ENCODE data around the gene FOXA2.

The FOXA2 gene

DNA sequence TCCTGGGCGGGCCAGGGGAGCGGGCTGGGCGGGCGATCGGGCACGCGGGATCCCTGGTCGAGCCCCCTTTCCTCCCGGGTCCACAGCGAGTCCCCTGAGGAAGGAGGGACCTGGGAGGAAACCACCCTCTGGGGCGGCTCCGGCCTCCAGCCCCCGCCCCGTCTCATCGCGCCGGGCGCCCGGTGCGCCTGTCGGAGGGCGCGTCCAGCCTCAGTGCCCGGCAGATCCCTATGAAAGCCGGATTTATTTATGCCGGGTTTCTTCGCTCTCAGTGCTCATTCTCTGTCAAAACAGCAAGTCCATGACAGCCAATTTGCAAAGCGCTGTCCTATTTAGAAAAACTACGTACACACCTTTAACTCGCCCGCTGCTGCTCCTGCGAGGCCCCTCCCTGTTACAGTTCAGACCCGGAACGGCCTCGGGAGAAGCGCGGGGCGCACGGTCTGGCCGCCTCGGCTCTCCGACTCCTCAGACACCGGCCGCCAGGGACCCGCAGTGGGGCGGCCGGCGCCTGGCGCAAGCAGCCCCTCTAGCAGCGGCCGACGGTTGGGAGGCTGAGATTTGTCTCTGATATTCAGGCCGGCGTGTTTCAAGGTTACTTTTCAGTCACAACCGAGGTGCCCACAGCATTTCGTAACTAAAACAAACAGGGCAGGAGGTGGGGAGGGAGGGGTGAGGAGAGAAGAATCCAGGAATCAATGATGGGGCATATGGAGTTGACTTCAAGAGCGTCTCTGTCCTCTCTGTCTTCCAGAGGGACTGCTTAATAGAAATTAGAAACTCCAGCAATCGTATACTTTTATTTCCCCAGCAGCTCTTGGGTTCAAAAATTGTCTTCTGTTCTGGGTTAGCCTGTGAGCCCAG, 782 bp upstream of the FOXA2 start:
- DNase-seq (ENCODE audit: low read depth in 2 of 3, low spot score in 2 of 3), result no peak

DNA sequence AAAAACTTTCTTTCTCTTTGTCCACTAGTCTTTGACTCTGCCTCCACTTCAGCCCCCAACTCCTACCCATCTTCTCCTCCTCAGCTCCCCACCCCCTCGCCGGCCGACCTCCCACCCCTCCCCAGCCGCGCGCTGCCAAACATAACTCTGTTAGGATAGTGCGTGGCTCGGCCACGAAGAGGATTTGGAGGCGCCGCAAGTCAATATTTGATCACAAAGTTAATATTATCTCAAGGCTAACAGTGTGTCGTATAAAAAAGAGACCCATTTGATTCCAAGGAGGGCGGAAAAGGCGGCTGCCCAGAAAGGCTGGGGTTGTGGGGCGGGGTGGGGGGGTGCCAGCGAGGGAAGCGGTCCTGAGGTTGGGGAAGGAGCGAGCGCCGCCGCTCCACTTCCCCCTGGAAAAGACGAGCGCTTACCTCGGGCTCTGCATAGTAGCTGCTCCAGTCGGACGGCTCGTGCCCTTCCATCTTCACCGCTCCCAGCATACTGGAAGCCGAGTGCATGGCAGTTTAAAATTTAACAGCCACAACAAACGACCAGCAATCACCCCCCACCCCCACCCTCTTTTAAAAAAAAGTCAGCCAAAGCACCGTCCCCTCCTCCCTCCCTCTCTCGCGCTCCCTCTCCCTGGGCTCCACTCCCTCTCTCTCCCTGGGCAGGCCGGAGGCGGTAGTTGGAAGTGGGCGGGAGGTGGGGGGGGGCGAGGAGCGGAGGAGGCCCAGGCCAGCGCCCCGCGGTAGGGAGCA, 425 bp downstream of the FOXA2 start:
- DNase-seq (ENCODE audit: low read depth in 2 of 3, low spot score in 2 of 3), result no peak

DNA sequence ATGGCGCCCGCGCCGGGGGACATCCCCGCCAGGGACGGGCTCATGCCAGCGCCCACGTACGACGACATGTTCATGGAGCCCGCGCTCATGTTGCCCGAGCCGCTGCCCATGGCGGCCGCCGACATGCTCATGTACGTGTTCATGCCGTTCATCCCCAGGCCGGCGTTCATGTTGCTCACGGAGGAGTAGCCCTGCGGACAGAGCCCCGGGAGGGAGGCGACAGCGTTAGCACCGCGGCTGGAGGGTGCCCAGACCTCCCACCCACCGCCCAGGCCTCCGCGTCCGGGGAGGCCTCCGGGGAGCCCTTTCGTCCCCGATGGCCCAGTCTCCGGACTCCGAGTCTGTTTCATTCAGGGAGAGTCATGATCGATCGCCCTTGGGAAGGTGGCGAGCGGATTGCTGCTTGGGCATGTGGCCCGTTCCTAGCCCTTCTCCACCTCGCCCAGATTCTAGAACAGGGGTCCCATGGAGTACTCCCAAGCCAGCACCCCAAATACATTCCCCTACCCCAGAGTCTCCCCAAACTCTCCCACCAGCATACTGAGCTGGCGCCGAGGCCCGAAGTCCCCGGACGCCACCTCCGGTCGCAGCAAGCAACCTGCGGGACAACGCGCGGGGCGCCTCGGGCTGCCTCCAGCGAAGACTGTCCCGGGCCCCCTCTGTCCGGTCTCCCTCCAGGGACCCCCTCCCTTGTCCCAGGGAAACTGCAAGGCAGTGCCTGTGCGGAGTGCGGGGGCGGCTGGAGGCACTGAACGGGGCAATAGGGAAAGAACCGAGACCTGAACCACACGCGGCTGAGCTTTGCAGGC, 1.2 kb downstream of the FOXA2 start:
- DNase-seq (ENCODE audit: low read depth in 2 of 3, low spot score in 2 of 3), result no peak

DNA sequence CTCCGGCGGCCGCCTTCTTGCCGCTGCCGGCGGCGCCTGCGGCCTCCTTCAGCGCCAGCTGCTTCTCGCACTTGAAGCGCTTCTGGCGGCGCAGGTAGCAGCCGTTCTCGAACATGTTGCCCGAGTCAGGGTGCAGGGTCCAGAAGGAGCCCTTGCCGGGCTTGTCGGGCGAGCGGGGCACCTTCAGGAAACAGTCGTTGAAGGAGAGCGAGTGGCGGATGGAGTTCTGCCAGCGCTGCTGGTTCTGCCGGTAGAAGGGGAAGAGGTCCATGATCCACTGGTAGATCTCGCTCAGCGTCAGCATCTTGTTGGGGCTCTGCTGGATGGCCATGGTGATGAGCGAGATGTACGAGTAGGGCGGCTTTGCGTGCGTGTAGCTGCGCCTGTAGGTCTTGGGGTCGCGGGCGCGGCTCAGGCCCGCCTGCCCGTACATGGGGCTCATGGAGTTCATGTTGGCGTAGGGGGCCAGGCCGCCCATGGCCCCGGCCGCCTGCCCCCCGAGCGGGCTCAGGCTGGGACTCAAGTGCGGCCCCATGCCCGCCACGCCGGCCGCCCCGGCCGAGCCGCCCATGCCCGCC, 1.9 kb downstream of the FOXA2 start:
- no peak for DNase-seq (ENCODE audit: low read depth in 2 of 3, low spot score in 2 of 3)

DNA sequence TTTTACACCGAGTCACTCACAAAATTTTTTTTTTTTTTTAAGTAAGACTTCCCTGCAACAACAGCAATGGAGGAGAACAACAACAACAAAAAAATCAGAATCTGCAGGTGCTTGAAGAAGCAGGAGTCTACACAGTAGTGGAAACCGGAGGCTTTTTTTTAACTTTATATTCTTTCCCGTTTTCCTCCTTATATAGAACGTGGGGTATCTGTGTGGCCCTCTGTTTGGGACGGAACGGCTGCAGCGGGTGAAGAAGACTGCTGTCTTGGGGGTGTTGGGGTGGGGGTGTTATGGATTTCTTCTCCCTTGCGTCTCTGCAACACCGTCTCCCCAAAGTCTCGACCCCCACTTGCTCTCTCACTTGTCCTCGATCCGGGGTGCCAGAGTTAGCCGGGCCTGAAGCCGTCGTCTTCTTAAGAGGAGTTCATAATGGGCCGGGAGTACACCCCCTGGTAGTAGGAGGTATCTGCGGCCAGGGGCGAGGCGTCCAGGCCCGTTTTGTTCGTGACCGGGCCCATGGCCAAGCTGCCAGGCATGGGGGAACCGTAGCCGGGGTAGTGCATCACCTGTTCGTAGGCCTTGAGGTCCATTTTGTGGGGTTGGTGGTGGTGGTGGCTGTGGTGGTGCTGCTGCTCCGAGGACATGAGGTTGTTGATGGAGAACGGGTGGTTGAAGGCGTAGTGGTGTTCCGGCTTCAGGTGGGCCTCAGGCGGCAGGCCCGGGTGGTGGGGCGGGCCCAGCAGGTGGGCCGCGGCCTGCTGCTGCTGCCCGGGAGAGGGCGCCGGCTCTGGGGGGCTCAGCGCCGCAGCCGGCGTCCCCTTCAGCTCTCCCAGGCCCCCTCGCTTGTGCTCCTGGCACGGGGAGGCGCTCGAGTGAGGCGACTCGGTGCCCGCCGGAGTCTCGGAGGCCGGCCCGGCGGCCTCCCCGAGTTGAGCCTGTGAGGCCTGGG, 2.7 kb downstream of the FOXA2 start:
- no peak for DNase-seq (ENCODE audit: low read depth in 2 of 3, low spot score in 2 of 3)

DNA sequence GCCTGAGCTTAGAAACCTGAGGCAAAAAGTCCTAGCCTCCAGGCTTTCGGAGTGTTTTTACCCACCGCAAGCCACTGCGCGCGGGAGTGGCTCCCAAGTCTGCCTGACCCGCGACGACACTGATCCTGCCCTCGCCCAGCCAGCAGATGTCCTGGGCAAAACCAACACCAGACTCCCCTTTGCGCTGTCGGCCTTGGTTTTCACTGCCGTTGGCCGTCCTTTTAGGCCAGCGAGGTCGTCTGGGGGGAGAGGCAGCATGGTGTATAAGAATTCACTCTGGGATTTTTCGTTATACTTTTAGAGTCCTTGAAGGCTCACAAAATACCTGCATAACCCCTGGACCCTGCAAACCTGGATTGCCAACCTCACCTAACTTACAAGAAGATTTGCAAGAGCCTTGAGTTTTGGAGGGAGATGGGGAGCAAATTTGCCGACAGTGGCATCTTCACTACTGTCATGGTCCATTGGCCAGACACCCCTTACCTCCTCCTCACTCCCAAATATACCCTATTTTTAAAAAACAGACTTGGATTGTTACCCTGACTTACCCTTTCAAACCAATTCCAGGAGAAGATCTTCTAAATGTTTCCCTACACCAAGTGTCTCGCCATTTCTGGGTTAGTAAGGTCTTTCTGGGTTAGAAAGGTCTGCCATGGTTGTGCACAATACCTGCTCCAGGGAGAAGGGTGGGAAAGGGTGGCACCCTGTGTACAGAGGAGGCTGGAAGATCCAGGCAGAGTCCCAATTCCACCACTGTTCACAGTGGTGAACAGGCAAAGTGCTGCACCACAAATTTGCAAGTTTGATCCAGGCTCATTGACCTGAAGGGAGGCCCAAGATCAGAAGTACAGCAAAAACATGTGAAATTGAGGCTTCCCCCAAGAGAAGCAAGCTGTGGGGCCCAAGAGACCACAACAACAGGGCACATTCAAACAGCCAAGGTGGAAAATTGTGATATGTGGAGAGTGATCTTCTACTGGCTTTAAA, 4.4 kb downstream of the FOXA2 start:
- no peak for DNase-seq (ENCODE audit: low read depth in 2 of 3, low spot score in 2 of 3)

DNA sequence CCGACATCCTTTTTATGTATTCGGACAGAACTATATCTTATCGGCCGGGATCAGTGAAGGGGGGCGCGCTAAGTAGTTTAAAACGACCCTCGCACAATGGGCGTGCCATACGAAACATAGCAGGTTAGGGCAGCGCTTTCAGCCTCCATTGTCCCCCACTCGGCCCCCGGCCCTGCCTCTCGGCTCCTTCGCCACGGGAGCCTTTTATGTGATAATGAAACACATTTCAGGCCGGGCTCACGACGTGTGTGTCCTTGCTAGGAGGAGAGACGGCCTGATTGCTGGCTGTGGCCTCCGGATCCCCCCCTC, 5.3 kb downstream of the FOXA2 start:
- DNase-seq (ENCODE audit: low read depth in 2 of 3, low spot score in 2 of 3), result no peak

DNA sequence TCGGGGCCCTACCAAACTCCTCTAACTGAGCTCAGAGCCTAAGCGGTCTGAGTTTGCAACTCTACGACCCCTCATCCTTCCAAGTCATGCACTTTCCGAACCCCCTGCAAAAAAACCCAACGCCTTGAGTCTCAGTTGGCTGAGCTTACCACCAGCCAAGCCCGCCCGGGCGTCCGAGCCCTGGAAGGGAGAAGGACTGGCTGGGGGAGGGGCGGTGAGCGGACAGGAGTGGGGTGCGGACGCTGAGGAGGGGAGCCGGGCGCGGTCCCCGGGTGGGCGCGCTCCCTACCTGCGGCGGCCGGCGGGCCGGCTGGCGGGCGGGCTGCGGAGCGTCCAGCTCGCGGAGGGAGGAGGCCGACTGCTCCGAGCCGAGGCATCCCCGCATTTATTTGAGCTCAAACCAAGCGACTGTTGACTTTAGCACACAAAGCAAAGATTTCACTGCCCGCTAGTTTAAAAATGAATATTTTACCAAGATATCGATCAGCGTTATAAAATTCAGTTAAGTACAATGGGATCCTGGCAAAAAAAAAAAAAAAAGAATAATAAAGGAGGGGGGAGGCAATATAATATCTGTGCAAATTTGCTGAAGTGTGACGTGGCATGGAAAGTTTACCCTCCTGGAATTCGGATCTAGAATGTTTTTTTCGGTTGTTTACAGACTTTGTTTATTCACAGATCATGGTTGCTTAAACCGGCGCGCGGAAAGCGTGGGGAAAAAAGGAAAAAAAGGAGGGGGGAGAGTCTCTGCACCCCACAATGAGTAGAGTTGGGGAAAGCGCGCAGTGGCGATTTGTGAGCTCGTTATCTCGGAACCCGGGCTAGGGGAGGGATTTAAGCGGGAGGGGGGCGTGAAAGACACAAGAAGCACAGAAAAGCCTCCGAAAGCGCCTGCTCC, 5.9 kb downstream of the FOXA2 start:
- DNase-seq (ENCODE audit: low read depth in 2 of 3, low spot score in 2 of 3), result no peak

DNA sequence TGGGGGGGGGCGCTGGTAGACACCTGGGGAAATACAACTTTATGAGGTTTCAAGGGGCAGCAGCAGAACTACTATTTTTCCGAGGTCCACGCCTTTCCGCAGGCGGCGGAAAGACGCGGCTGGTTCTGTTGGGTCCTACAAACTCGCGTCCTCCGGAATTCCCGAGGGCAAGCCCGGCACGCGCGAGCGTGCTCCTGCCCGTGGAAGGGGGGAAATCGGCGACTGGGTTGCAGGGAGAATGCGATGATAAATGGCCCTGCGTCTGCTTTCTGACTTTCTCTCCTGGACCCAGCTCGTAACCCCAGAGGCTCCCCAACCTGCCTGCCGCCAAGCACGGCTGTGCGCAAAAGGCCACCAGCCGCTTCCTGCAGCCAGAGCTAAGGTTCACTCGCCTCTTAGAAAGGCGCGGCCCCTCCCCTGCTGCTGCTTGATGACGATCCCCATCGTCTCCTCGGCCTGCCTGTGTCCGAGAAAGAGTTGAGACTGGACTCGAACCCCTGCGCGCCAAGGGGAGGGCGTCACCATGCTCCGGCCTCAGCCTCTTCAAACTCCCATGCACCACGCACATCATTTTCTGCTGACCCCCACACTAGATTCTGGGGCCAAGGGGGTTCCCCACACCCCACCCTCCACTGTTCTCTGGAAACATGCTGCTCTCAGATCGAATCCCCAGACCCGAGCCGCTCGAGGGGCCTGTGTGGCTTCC, 6.7 kb downstream of the FOXA2 start:
- DNase-seq (ENCODE audit: low read depth in 2 of 3, low spot score in 2 of 3), result no peak

DNA sequence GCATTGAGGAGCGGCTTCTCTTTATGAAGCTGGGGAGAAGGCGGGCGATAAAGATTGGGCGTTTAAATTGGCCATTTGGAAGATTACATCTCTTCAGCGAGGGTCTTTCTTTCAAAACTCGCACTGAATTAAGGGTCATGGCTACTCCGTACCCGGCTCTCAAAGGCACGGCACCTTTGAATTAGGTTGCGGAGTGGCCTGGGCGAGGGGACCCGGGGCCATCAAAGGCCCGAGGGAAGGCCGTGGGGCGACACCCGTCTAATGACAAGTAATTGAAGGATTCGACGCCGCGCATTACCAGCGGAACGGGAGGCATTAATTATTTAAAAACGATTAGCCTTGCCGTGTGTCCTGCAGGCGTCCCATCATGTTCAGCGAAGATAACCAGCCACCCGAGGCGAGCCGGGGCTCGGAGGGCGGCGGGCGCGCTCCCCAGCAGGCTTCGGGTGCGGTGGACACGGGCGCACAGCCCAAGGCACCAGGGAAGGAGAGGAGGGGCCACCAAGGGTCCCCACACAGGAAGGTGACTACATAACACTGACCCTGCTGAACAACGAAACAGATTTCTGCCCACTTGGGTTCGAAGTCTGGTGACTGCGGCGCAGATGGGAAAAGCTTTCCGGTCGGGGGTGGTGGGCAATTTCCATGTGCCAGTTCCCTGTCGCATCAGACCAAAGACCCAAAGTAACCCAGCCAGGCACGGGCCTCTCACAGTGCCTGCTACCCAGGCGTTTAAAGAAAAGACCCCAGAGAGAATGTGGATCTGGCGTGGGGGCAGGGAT, 7.4 kb downstream of the FOXA2 start:
- no peak for DNase-seq (ENCODE audit: low read depth in 2 of 3, low spot score in 2 of 3)

DNA sequence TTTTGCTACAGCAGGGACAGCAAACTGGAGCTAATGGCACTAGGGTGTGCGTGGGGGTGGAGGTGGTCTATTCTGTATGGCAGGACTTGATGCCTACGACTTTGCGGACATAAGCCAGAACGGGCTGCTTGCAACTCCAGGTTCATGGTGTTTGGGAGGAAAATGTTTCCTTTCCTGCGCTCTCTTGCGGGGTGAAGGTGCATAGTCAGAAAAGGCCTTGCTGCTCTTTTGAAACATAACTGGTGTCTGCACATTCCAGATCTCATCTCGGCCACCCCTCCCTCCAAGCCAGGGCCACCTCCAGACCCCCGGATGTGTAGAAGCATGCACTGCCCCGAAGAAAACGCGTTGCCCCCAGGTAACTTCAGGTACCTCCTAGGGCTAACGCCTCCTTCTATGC, 8.1 kb downstream of the FOXA2 start:
- DNase-seq (ENCODE audit: low read depth in 2 of 3, low spot score in 2 of 3), result no peak

DNA sequence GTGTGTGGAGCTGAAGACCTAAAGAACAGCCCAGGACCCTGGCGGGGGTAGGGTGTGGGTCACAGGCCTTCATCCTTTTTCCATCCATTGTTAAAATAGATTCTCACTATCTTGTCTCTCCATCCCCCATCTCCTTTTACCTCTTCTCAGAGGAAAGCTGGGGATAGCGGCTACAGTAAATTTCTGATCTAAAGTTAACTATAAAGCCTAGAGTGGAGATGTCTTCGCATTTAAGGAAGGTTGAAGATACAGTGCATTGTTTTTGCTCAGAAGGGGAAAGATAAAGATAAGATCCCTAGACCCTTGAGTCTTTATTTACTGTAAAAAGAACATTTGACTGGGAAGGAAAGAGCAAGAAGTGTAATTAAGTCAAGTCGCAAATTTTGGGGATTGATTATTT, 8.6 kb downstream of the FOXA2 start:
- DNase-seq (ENCODE audit: low read depth in 2 of 3, low spot score in 2 of 3), result no peak

DNA sequence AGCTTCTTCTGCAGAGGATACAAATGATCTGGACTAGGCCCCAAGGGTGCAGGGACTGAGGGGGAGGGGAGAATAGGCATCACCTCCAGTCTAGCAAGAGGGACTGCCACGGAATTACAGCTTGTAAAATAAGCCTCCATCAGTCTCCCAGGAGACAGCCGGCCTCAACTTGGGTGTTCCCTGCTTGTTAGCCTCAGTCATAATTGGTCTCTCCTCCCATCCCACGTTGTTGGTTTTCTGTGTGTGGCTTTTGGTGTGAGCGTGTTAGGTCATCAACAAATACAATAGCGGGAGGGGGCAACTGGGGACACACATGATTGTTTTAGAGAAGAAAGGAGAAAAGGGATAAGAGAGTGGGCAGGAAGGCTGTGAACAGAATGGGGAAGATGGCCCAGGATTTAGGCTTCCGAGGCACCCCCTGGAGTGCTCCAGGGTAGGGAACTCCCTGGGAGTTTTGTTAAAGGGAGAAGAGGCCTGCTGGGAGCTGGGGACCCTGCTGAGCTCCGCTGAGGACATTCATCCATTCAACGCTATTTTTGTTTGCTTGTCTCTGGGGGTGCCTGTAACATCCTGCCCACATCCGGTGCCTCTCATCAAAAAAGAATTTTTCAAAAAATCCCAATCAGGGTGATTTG, 9.2 kb downstream of the FOXA2 start:
- DNase-seq (ENCODE audit: low read depth in 2 of 3, low spot score in 2 of 3), result no peak

DNA sequence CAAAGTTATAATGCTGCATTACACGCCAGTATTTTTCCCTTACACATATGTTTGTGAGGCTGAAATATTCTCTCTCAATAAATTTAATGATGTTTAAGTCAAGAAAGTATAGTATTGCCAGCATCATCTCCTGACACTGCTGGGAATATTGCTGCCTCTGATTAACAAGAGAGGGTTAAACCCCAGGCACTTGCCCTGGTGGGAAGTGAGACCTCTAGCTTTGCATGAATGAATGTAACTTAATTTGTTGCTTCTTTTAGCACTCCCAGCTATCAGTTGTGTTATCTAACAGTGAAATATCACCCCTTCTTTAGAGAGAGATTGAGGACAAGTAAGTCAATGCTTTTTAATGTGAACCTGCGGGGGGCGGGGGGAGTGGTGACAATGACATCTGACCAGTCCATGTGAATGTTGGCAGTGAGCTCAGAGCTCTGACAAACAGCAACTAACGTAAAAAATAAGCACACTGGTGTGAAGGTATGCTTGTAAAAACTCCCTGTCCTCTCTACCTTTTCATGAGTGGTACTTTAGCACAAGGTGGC, 9.8 kb downstream of the FOXA2 start:
- no peak for DNase-seq (ENCODE audit: low read depth in 2 of 3, low spot score in 2 of 3)

DNA sequence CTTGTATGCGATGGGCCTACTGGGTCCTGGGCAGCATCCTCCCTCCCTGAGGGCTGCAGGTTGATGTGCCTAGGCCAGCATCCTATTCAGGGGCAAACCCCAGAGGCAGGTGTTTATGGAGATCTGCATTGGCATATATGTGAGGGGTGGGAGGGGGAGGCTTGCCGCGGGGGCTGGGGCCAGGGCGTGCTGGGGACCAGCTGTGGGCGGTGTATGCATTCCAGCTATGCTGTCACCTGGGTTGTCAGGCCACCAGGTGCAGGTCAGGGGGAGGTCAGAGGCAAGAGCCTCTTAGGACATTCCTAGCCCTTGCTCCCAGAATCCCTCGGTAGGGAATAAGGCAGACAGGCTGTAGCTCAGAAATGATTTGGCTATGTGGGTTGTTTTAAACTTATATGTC, 11.9 kb downstream of the FOXA2 start:
- no peak for DNase-seq (ENCODE audit: low read depth in 2 of 3, low spot score in 2 of 3)

DNA sequence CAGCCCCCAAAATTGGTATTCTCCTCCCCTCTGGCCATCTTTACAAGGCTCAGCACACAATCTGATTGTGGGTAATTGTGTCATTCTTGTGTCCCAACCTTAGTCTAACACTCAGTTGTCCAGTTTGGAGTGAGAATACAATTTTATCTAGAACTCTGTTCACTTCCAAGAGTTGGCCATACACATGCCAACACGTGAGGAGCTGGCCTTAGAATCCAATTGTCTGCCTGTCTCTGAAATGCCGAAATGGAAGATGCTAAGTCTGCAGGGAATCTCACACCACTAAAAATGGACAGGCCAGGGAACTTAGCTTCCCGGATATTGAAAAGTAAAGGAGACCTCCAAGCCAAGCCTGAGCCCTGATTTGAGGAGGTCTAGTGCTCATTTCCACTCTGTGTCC, 12.3 kb downstream of the FOXA2 start:
- DNase-seq (ENCODE audit: low read depth in 2 of 3, low spot score in 2 of 3), result no peak

All from activated CD8-positive, alpha-beta memory T cell treated with anti-CD3 and anti-CD28 coated beads for 48 hours (primary cell).